Measurements from ENCODE around the gene TXNRD3.

Gene TXNRD3

GRCh38 chr3:126654571-126655383 is at the start of gene TXNRD3:
TXNRD3 (minus strand) TSS chr3:126655124.
- peak; percentile 97 for DNase-seq (ENCODE audit: low spot score)

GRCh38 chr3:126703512-126704493 is 48.9 kb upstream of the TXNRD3 start, which contains the start of gene CHCHD6:
CHCHD6 (plus strand) TSS chr3:126704240; CDS start chr3:126704313, 73 bp downstream.
- peak; percentile 99 for DNase-seq (ENCODE audit: low spot score)

DNA sequence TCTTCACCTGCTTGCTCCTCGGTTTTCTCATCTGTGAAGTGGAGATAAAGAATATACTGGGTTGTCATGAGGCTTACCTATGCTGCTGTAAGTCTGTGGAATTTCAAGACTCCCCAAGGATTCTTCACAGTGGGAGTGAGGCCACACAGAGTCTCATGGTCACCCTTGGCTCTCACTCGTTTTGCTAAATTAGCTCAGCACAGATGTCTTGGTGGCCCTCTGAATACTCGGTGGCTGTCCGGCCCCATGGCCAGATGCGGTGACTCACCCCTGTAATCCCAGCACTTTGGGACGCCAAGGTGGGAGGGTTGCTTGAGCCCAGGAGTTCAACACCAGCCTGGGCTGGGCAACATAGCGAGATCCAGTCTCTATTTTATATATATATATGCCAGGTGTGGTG is 44.1 kb upstream of the TXNRD3 start:
- no peak for DNase-seq (ENCODE audit: low spot score)

- DNase-seq (ENCODE audit: low spot score): no peak
Observed at GRCh38 chr3:126696701-126697267, 41.9 kb upstream of the TXNRD3 start.

- DNase-seq (ENCODE audit: low spot score): no peak
Observed at GRCh38 chr3:126693921-126694320, 39.0 kb upstream of the TXNRD3 start.

DNA sequence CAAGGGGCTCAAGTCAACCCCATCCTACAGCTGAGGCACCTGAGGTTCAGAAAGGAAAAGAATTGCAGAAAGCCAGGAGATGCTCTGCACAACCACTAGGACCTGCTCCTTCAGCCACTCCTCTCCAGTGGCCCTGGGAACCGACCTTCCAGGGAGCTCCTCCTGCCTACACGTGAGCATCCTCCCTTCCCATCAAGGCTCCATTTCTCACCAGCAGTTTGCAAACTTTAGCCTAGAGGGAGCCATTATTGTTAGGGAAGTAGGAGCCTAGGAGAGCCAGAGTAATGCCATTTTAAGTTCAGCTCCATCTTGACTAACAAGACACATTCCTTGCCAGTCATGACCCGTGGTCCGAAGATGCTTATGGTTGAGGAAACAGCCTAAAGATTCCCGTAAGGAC is 37.9 kb upstream of the TXNRD3 start:
- no peak for DNase-seq (ENCODE audit: low spot score)

- no peak for DNase-seq (ENCODE audit: low spot score)
Observed at GRCh38 chr3:126691765-126692164, 36.8 kb upstream of the TXNRD3 start.

GRCh38 chr3:126685493-126685892 is 30.6 kb upstream of the TXNRD3 start:
- no peak for DNase-seq (ENCODE audit: low spot score)

DNA sequence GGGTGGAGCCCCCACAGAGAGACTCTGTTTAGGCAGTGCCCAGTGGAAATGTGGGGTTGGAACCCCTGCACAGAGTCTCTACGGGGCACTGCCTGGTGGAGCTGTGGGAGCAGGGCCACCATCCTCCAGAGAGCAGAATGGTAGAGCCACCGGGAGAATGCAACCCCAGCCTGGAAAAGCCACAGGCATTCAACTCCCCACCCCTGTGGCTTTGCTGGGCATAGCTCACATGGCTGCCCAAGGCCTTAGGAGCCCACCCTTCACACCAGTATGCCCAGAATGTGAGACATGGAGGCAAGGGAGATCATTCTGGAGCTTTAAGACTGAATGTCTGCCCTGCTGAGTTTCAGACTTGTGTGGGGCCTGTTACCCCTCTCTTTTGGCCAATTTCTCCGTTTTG is 30.1 kb upstream of the TXNRD3 start:
- DNase-seq (ENCODE audit: low spot score): no peak

DNA sequence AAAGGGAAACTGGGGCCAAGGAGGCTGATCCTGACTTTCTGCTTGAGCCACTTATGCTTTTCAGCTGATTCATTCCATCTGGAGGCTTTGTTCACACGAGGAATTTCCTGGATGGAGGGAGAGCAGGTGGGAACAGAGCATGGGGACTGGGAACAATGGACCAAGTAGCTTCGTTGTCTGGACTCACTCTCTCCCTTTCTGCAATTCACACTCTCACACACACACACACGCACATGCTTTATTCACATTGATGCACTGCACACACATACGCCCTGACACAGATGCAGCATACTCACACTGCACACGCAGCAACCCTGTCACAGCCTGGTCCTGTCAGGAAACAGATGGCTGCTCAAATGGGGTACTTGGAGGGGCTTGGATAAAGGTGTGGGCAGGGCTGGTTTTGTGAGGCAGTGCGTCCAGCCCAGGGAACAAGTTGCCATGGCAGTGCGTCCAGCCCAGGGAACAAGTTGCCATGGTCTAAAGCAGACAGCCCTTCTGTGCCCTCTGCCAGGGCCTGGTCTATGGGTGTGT is 29.4 kb upstream of the TXNRD3 start:
- peak; percentile 64 for DNase-seq (ENCODE audit: low spot score)

GRCh38 chr3:126683069-126683468 is 28.1 kb upstream of the TXNRD3 start:
- DNase-seq (ENCODE audit: low spot score): no peak

DNA sequence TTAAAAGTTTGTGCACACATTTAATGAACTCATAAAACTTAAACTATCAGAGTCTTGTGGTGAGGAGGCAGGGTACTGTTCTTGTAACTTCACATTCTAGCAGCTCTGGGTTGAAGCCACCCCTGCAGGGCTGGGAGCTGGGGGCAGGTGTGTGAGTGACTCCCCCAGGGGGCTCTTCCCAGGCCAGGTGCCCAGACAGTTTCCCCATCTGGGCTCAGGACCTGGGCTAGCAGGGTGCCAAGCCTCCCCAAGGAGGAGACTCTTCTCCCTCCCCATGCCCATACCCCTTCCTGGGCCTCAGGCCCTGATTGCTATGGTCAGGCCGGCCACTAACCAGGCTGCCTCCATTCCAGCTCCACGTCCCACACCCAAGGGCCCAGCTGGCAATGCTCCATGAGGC is 27.1 kb upstream of the TXNRD3 start:
- DNase-seq (ENCODE audit: low spot score): peak; percentile 4

DNA sequence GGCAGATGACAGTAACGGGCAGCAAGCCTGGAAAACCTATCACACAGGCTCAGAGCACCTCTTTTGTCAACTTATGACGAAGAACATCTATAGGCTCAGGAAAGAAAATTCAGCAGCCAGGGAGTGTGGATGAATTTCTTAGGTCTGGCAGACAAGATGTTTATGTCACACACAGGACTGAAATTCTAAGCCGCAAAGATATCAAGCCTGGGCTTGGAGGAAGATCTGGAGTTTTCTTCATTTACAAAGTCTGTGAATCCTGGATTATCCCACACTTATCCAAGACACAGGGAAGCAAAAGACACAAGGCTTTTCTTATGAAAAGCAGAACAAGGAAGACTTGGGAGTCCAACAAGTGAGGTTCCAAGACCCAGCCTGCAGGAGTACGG is 25.7 kb upstream of the TXNRD3 start:
- DNase-seq (ENCODE audit: low spot score): peak; percentile 2

DNA sequence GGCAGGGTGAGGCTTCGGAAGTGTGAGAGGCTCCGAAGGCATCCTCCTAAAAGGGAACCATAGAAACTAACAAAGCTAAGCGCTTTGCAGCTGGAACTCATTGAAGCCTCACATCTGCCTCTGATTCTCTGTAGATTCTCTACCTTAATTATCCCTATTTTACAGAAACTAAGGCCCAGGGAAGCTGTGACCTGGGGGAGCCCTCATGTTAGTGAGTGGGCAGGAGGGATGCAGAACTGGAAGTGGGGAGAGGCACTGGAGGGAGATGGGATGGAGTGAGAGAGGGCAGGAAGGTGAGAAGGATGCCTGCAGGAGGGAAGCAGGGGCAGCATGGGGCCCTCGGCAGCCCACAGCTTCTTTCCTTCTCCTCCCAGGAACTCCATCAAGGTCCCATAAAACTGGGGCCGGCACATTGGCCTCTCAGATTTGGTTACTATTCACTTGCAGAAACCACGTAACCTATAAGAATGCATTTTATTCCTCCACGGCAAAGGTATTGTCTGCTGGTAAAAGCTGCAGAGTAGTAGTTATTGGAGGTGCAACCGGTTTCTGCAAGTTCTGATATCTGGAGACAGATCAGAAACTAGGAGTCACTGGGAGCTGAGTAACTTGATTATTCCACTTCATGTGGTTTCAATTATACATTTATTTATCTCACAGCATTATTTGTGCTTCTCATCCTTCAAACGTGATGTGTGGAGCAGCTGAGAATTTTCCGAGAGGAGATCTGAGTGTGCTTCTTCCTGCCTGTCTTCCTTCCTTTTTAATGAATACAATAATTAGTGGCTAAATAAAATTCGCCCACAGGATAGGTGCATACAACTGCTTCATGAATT is 25.1 kb upstream of the TXNRD3 start:
- DNase-seq (ENCODE audit: low spot score): peak; percentile 10

GRCh38 chr3:126679318-126679751 is 24.4 kb upstream of the TXNRD3 start:
- DNase-seq (ENCODE audit: low spot score): peak; percentile 87

DNA sequence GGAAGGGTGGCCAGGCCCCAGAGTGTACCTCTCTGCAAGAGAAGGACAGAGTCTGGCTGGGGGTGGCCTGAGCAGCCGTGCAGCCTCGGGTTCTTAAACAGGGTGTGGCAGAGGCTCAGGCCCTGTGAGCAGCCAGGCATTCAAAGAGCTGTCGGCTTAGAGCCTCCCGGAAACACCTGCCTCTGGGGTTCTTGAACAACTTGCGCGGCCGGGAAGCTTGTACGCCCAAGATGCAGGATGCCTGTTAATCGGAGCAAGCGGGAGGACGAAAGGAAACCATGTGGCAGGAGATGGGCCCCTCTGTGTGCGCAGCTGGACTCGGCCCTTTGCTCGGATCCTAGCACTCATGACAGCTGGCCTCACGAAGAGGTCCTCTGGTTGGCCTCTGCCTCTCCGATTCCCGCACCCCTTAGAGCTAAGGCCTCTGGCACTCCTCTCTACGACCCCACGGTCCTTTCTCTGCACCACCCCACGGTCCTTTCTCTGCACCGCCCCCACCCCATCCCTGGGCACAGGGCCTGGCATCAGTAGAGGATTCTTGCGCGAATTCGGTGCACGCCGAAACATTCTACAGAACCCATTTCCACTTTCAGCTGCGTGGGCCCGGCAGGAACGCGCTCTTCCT is 23.9 kb upstream of the TXNRD3 start:
- DNase-seq (ENCODE audit: low spot score): peak; percentile 6

DNA sequence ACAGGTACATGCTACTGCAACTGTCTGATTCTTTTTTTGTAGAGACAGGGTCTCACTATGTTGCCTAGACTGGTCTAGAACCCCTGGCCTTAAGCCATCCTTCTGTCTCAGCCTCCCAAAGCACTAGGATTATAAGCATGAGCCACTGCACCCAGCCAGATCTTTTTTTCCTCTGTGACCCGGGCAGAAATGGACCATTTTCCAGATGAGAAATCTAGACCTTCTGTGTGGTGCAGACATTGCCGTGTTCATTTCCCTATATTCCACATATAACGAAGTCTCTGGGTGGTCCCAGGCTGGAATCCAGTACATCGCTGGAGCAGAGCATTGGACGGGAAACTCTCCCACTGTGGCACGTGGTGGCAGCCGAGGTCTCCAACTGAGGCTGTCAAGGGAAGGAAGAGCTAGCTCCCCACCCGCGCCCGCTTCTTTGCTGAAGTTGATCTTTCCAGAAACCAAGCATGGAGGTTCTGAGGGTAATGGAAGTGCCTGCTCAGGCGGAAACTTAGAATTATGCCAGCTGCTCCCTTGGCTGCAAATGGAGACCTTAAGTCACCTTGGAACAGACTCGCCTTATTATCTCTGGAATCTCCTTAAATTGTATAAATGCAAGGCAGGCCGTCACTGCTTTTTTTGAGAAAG is 23.1 kb upstream of the TXNRD3 start:
- DNase-seq (ENCODE audit: low spot score): peak; percentile 2

DNA sequence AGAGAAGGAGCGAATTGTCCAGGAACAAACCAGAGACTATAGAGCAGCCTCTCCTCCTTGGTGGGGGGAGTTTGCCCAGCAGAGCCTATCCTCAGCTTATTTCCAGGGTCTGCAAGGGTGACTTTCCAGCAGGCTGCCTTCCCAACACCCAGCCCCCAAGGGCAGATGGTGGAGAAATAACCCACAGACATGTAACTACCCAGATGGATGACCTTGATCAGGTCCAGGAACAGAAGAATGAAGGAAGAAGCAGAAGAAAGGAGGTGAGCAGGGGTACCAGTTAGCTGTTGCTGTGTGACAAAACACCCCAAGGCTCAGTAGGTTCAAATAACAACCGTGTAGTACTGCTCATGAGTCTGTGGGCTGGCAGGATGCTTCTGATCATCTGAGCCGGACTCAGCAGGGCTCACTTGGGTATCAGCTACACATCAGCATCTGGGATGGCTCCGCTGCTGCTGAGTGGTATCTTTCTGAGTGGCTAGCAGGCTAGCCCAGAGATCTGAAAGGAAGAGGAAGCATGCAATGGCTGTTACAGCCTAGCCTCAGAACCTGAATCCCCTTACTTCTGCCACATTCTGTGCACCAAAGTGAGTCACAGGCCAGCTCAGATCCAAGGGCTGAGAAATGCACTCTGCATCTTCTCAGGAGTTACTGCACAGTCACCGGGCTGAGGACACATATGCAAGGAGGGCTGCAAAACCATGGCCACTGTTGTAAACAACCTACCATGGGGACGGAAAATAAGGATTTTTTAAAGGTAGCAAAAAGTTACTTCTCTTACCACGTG is 22.2 kb upstream of the TXNRD3 start:
- peak; percentile 49 for DNase-seq (ENCODE audit: low spot score)

DNA sequence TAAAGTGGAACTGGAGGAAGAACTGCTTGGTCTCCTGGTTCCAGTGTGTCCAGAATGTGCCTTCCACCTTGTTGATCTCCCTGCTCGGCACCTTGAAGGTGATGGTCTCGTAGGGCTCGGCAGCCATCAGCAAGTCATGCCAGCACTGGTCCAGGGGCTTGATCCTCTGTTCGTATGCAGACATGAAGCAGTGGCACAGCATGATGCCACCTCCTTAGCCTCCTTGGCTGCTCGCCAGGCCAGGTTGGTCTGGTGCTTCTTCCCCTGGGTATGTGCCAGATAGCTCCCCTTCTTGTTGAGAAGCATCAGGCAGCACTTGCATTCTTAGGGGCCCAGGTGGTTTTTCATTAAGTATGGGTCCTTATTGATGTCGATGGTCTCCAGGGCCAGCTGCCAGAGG is 17.8 kb upstream of the TXNRD3 start:
- no peak for DNase-seq (ENCODE audit: low spot score)
